Neuronal stem cell (in vitro differentiated cells): ENCODE results near the gene HIPK3.
"Not testable (repeated sequence)": the region's sequence is repeated elsewhere in the genome, so short reads cannot be mapped to it uniquely, and the experiment has no call there.

Source experiments
- DNase-seq: peaks from one replicate; pipeline ENCODE4 v3.0.0-alpha.2; 2013; ENCODE audit warnings: low spot score
- H2AFZ ChIP-seq: one replicate; pipeline ENCODE4 v1.6.1; 2013; ENCODE audit warnings: mild to moderate bottlenecking, low read length, inconsistent platforms
- H2AK5ac ChIP-seq: 2 replicates; pipeline ENCODE4 v1.6.1; 2013; ENCODE audit warnings: low read depth, mild to moderate bottlenecking, inconsistent platforms, low read length, moderate library complexity, mixed read lengths
- H2BK120ac ChIP-seq: 2 replicates; pipeline ENCODE4 v1.6.1; 2013; ENCODE audit warnings: low read depth, mild to moderate bottlenecking, inconsistent platforms, low read length, moderate library complexity, mixed read lengths
- H2BK12ac ChIP-seq: one replicate; pipeline ENCODE4 v1.6.1; 2013; ENCODE audit warnings: low read length, inconsistent platforms
- H2BK15ac ChIP-seq: 2 replicates; pipeline ENCODE4 v1.6.1; 2013; ENCODE audit warnings: mild to moderate bottlenecking, low read length, inconsistent platforms, mixed read lengths
- H2BK5ac ChIP-seq: one replicate; pipeline ENCODE4 v1.6.1; 2013; ENCODE audit warnings: inconsistent platforms, mild to moderate bottlenecking, low read length, moderate library complexity
- H3K14ac ChIP-seq: one replicate; pipeline ENCODE4 v1.6.1; 2013; ENCODE audit warnings: low read length, inconsistent platforms
- H3K18ac ChIP-seq: 2 replicates; pipeline ENCODE4 v1.6.1; 2013; ENCODE audit warnings: low read length, inconsistent platforms
- H3K23ac ChIP-seq: 2 replicates; pipeline ENCODE4 v1.6.1; 2013; ENCODE audit warnings: low read depth, mild to moderate bottlenecking, mixed read lengths, low read length, inconsistent platforms; ENCODE audit not compliant: poor library complexity
- H3K27ac ChIP-seq: replicated peaks from 3 replicates; pipeline ENCODE4 v1.5.1; 2013; ENCODE audit warnings: low read length, inconsistent platforms
- H3K27me3 ChIP-seq, 3 experiments: 2 replicates each; pipeline ENCODE4 v1.6.1; 2013; ENCODE audit warnings: low read length in 3 of 3, mild to moderate bottlenecking in 2 of 3, inconsistent platforms in 1 of 3, low read depth in 1 of 3, mixed read lengths in 1 of 3, moderate library complexity in 1 of 3; ENCODE audit not compliant: control insufficient read depth in 3 of 3, insufficient read depth in 3 of 3
- H3K36me3 ChIP-seq, 2 donors: replicated peaks in 1 of 2; 2 replicates each; pipeline ENCODE4 v1.6.1; 2013; ENCODE audit warnings: low read length in 2 of 2; ENCODE audit not compliant: control insufficient read depth in 2 of 2, insufficient read depth in 2 of 2
- H3K4ac ChIP-seq: 2 replicates; pipeline ENCODE4 v1.6.1; 2013; ENCODE audit warnings: inconsistent platforms, mild to moderate bottlenecking, low read length, moderate library complexity
- H3K4me1 ChIP-seq, 2 donors: 1 replicate in 1 of 2; 2 replicates in 1 of 2; pipeline ENCODE4 v1.6.1; 2013; ENCODE audit warnings: low read length in 2 of 2, low read depth in 1 of 2; ENCODE audit not compliant: control insufficient read depth in 2 of 2, insufficient read depth in 1 of 2
- H3K4me2 ChIP-seq: one replicate; pipeline ENCODE4 v1.6.1; 2013; ENCODE audit warnings: mild to moderate bottlenecking, low read length, inconsistent platforms; ENCODE audit not compliant: insufficient read depth, poor library complexity, severe bottlenecking
- H3K4me3 ChIP-seq, 2 donors: 2 replicates each; pipeline ENCODE4 v1.5.1; 2013; ENCODE audit warnings: low read length in 2 of 2, mild to moderate bottlenecking in 2 of 2, inconsistent platforms in 1 of 2, moderate library complexity in 1 of 2
- H3K79me1 ChIP-seq: one replicate; pipeline ENCODE4 v1.6.1; 2013; ENCODE audit warnings: low read depth, mild to moderate bottlenecking, inconsistent platforms, low read length, moderate library complexity
- H3K9ac ChIP-seq: one replicate; pipeline ENCODE4 v1.6.1; 2013; ENCODE audit warnings: mild to moderate bottlenecking, low read depth, low read length, inconsistent platforms; ENCODE audit not compliant: poor library complexity
- H3K9me3 ChIP-seq, 2 donors: replicated peaks in 1 of 2; 2 replicates each; pipeline versions ENCODE3 to v1.6.1; 2013; ENCODE audit warnings: low read length in 2 of 2, mild to moderate bottlenecking in 2 of 2, inconsistent platforms in 1 of 2, low read depth in 1 of 2, mixed read lengths in 1 of 2, moderate library complexity in 1 of 2; ENCODE audit not compliant: control insufficient read depth in 2 of 2, insufficient read depth in 1 of 2
- H4K8ac ChIP-seq: one replicate; pipeline ENCODE4 v1.6.1; 2013; ENCODE audit warnings: low read depth, mild to moderate bottlenecking, inconsistent platforms, low read length, moderate library complexity
- H4K91ac ChIP-seq: one replicate; pipeline ENCODE4 v1.6.1; 2013; ENCODE audit warnings: low read length, low read depth, mild to moderate bottlenecking, inconsistent platforms; ENCODE audit not compliant: poor library complexity
- WGBS, 2 donors: extraction: QIAGEN DNeasy Blood & Tissue Kit; methylation state at CpG; one replicate each; pipeline ENCODE4 v1.1.7; 2013; ENCODE audit warnings: missing lambda C conversion rate in 2 of 2, mixed read lengths in 1 of 2; ENCODE audit not compliant: insufficient read length in 2 of 2, insufficient replicate concordance in 1 of 2; ENCODE audit errors: extremely low coverage in 2 of 2; 5-methylcytosine and 5-hydroxymethylcytosine counted together

The HIPK3 gene

GRCh38 chr11:33237039-33237597, 20.1 kb upstream of the HIPK3 start:
- no peak for DNase-seq
- Histone ChIP-seq H4K91ac (no peak overlapping the region), H3K9ac (no peak overlapping the region), H3K79me1 (no peaks in the 10 kb centered on the region), H3K23ac (no peak overlapping the region), H3K4me3 (no peak overlapping the region), H3K36me3 (no peaks in the 10 kb centered on the region), H3K4ac (no peak overlapping the region), H3K9me3 (no peaks in the 10 kb centered on the region), H3K4me2 (no peak overlapping the region), H3K27ac (no peak overlapping the region), H2BK5ac (no peak overlapping the region), H2BK15ac (no peak overlapping the region), H3K27me3 (no peaks in the 10 kb centered on the region), H2AK5ac (no peak overlapping the region), H3K4me1 (no peaks in the 10 kb centered on the region), H2BK120ac (no peak overlapping the region), H4K8ac (no peak overlapping the region), H3K14ac (no peak overlapping the region), H2AFZ (no peak overlapping the region), H2BK12ac (no peak overlapping the region), H3K18ac (no peak overlapping the region)
- WGBS, 2 donors = no CpG with 5 or more reads among the region's 6 CpGs

GRCh38 chr11:33242575-33242974, 14.6 kb upstream of the HIPK3 start:
- Histone ChIP-seq H3K4me3 (no peak overlapping the region), H2AFZ (no peak overlapping the region), H3K4me1 (no peaks in the 10 kb centered on the region), H3K36me3 (no peaks in the 10 kb centered on the region), H3K4me2 (no peak overlapping the region), H3K18ac (no peak overlapping the region), H2BK12ac (no peak overlapping the region), H3K23ac (no peak overlapping the region), H3K14ac (no peak overlapping the region), H4K91ac (no peak overlapping the region), H2BK15ac (no peak overlapping the region), H3K9ac (no peak overlapping the region), H3K4ac (no peak overlapping the region), H3K9me3 (peaks cover 0 to 4% of the 10 kb centered on the region in 2 donors), H3K79me1 (no peaks in the 10 kb centered on the region), H3K27ac (no peak overlapping the region), H2AK5ac (no peak overlapping the region), H3K27me3 (no peaks in the 10 kb centered on the region), H2BK5ac (no peak overlapping the region), H4K8ac (no peak overlapping the region), H2BK120ac (no peak overlapping the region)
- DNase-seq = no peak
- no CpG with 5 or more reads among the region's 2 CpGs for WGBS, 2 donors

GRCh38 chr11:33243654-33244053, 13.5 kb upstream of the HIPK3 start:
- H3K18ac ChIP-seq, H2BK12ac ChIP-seq, H3K4me1 ChIP-seq, H3K36me3 ChIP-seq, H2BK15ac ChIP-seq, H3K27ac ChIP-seq, H2AK5ac ChIP-seq, H3K9me3 ChIP-seq, H3K9ac ChIP-seq, H2BK120ac ChIP-seq, H3K4ac ChIP-seq, H2BK5ac ChIP-seq, H2AFZ ChIP-seq, H3K27me3 ChIP-seq, H3K79me1 ChIP-seq, H3K23ac ChIP-seq, H3K4me2 ChIP-seq, DNase-seq, H4K91ac ChIP-seq, H4K8ac ChIP-seq, H3K14ac ChIP-seq, H3K4me3 ChIP-seq: not testable (repeated sequence)
- WGBS, 2 donors = no CpG with 5 or more reads among the region's 35 CpGs

GRCh38 chr11:33248416-33248971, 8.7 kb upstream of the HIPK3 start:
- Histone ChIP-seq H3K18ac (no peak overlapping the region), H2AFZ (peak overlapping the region; percentile 17), H3K79me1 (no peaks in the 10 kb centered on the region), H3K4me2 (no peak overlapping the region), H3K9ac (no peak overlapping the region), H3K27ac (no peak overlapping the region), H2BK5ac (no peak overlapping the region), H2BK120ac (no peak overlapping the region), H4K91ac (no peak overlapping the region), H2BK15ac (no peak overlapping the region), H2AK5ac (no peak overlapping the region), H3K14ac (no peak overlapping the region), H3K36me3 (no peaks in the 10 kb centered on the region), H3K4me1 (no peaks in the 10 kb centered on the region), H3K23ac (no peak overlapping the region), H2BK12ac (no peak overlapping the region), H3K4me3 (no peak overlapping the region), H3K4ac (no peak overlapping the region), H4K8ac (no peak overlapping the region), H3K9me3 (peaks cover 0 to 4% of the 10 kb centered on the region in 2 donors), H3K27me3 (no peaks in the 10 kb centered on the region)
- no CpG with 5 or more reads among the region's 6 CpGs for WGBS, 2 donors
- no peak for DNase-seq
